Measurements from ENCODE around the gene EPHA8.

DNA sequence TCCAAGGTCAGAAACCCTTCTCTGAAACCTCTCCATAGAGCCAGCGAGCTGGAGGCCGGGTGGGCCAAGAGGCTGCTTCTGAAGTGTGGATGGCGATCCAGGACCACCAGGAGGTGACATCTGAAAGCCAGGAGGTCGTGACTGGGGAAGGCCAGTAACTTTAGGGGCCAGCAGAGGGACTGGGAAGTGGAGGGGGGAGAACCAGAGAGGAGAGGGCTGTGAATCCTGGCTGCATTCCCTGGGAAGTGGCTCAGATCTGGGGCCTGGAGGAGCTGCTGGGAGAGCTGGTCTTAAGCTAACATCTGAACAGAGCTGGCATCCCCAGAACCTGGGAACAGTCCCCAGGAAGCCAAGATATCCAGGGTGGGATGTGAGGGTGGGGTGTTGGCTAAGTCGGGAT is 11.3 kb upstream of the EPHA8 start:
- TF ChIP-seq PHF8 (IDR thresholded peaks at IDR 0.05; ENCODE audit: borderline replicate concordance, low read depth) (no peak), JUN (IDR thresholded peaks at IDR 0.05) (no peak), MYC (IDR thresholded peaks at IDR 0.05; ENCODE audit: borderline replicate concordance, low read length) (no peak), KDM5A (IDR thresholded peaks at IDR 0.05) (no peak), CTCF (IDR thresholded peaks at IDR 0.05) (no peak), NR3C1 (IDR thresholded peaks at IDR 0.05) (no peak), CHD4 (IDR thresholded peaks at IDR 0.05; ENCODE audit: borderline replicate concordance) (no peak), CHD2 (IDR thresholded peaks at IDR 0.05; ENCODE audit: low read length, partially characterized antibody) (no peak), POLR2A (IDR thresholded peaks at IDR 0.05; ENCODE audit: low read length) (no peak), HMGXB4 (CRISPR knock-in tag; IDR thresholded peaks at IDR 0.05; ENCODE audit: borderline replicate concordance) (no peak), MAFK (IDR thresholded peaks at IDR 0.05; ENCODE audit: partially characterized antibody) (no peak), NFE2L2 (conservative IDR thresholded peaks at IDR 0.05; ENCODE audit: low read length) (no peak)
